ENCODE results near the gene ARHGAP6.
A peak's percentile ranks its signal among the peaks of the same experiment; 100 is the strongest.

Gene ARHGAP6

GRCh38 chrX:11647138-11647537 is 18.6 kb downstream of the ARHGAP6 start:
- Histone ChIP-seq H3K27me3 (ENCODE audit: insufficient read depth, poor library complexity, severe bottlenecking) (no peaks in the 10 kb centered on the region), H3K36me3 (ENCODE audit: low read depth) (no peaks in the 10 kb centered on the region), H3K9me3 (ENCODE audit: severe bottlenecking) (no peaks in the 10 kb centered on the region), H3K4me1 (ENCODE audit: insufficient read depth, poor library complexity, severe bottlenecking) (no peaks in the 10 kb centered on the region), H3K27ac (ENCODE audit: poor library complexity, severe bottlenecking) (no peak overlapping the region), H3K4me3 (ENCODE audit: severe bottlenecking) (no peak overlapping the region)
- no peak for TF ChIP-seq CTCF (IDR thresholded peaks at IDR 0.05; ENCODE audit: poor library complexity, severe bottlenecking)
- DNase-seq (ENCODE audit: low spot score) (no peak), ATAC-seq (ENCODE audit: low read depth) (no peak)

DNA sequence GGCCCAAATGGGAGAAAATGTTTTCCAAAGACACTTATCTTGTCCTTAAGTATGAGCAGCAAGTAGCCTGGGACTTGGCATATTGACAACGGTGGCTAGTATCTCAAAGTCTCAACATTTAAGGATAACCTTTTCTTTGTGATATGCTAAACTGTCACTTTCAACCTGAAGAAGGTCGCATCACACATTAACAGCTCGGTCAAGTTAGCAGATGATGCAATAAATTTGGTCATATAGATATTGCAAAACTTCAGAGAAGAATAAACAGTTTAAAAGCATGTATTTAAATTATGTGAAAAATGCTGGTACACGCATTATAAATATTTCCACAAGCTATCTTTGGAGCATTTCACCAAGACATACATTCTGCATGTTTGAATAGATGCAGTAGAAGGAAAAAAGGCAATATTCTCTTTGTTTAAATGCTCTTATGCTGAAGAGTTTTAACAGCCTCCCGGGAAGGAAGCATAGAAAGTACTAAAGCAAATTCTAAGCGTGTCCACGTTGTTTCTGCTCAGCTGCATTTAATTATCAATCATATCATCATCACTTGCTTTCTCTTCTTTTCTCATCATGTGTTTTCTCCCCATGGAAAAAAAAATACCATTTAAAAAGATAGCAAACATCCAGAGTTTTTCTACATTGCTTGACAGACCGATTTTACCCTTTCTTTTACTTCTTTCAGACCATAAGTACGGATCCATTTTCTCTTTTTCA is 24.2 kb downstream of the ARHGAP6 start:
- DNase-seq (ENCODE audit: low spot score): no peak
- Histone ChIP-seq H3K27ac (ENCODE audit: poor library complexity, severe bottlenecking) (no peak overlapping the region), H3K4me3 (ENCODE audit: severe bottlenecking) (no peak overlapping the region), H3K9me3 (ENCODE audit: severe bottlenecking) (no peaks in the 10 kb centered on the region), H3K36me3 (ENCODE audit: low read depth) (no peaks in the 10 kb centered on the region), H3K4me1 (ENCODE audit: insufficient read depth, poor library complexity, severe bottlenecking) (no peaks in the 10 kb centered on the region), H3K27me3 (ENCODE audit: insufficient read depth, poor library complexity, severe bottlenecking) (no peaks in the 10 kb centered on the region)
- ATAC-seq (ENCODE audit: low read depth): no peak
- TF ChIP-seq CTCF (IDR thresholded peaks at IDR 0.05; ENCODE audit: poor library complexity, severe bottlenecking): no peak

DNA sequence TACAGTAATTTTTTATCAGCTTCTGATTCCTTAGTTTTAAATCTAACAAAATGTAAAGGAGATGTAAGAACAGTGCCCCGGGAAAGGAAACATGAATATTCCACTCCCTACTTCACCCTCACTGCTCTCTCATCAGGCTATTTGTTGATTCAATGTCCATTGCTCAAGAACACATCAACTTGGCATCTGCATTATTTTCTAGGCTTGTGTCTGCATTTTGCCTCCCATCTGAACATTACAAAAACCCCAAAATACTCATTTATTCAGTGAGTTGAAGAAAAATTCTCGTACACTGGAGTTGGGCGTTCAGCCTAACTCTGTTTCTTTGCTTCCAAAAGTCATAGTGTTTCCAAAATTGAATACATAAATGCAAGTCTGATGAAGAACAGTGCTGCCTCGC is 25.6 kb downstream of the ARHGAP6 start:
- ATAC-seq (ENCODE audit: low read depth) (no peak), DNase-seq (ENCODE audit: low spot score) (no peak)
- H3K4me1 ChIP-seq (ENCODE audit: insufficient read depth, poor library complexity, severe bottlenecking): no peaks in the 10 kb centered on the region
- H3K36me3 ChIP-seq (ENCODE audit: low read depth): no peaks in the 10 kb centered on the region
- TF ChIP-seq CTCF (IDR thresholded peaks at IDR 0.05; ENCODE audit: poor library complexity, severe bottlenecking): no peak
- H3K9me3 ChIP-seq (ENCODE audit: severe bottlenecking): no peaks in the 10 kb centered on the region
- no peaks in the 10 kb centered on the region for H3K27me3 ChIP-seq (ENCODE audit: insufficient read depth, poor library complexity, severe bottlenecking)
- no peak overlapping the region for H3K27ac ChIP-seq (ENCODE audit: poor library complexity, severe bottlenecking)
- no peak overlapping the region for H3K4me3 ChIP-seq (ENCODE audit: severe bottlenecking)

- Histone ChIP-seq H3K27me3 (ENCODE audit: insufficient read depth, poor library complexity, severe bottlenecking) (no peaks in the 10 kb centered on the region), H3K4me3 (ENCODE audit: severe bottlenecking) (no peak overlapping the region), H3K4me1 (ENCODE audit: insufficient read depth, poor library complexity, severe bottlenecking) (no peaks in the 10 kb centered on the region), H3K27ac (ENCODE audit: poor library complexity, severe bottlenecking) (no peak overlapping the region), H3K9me3 (ENCODE audit: severe bottlenecking) (no peaks in the 10 kb centered on the region), H3K36me3 (ENCODE audit: low read depth) (no peaks in the 10 kb centered on the region)
- ATAC-seq (ENCODE audit: low read depth) (no peak), DNase-seq (ENCODE audit: low spot score) (no peak)
- no peak for TF ChIP-seq CTCF (IDR thresholded peaks at IDR 0.05; ENCODE audit: poor library complexity, severe bottlenecking)
These were observed 33.0 kb downstream of the ARHGAP6 start for GRCh38 chrX:11632732-11633131.

GRCh38 chrX:11629593-11630211 is 36.0 kb downstream of the ARHGAP6 start:
- no peaks in the 10 kb centered on the region for H3K27me3 ChIP-seq (ENCODE audit: insufficient read depth, poor library complexity, severe bottlenecking)
- H3K4me1 ChIP-seq (ENCODE audit: insufficient read depth, poor library complexity, severe bottlenecking): no peaks in the 10 kb centered on the region
- H3K27ac ChIP-seq (ENCODE audit: poor library complexity, severe bottlenecking): no peak overlapping the region
- no peaks in the 10 kb centered on the region for H3K9me3 ChIP-seq (ENCODE audit: severe bottlenecking)
- H3K4me3 ChIP-seq (ENCODE audit: severe bottlenecking): no peak overlapping the region
- no peak for TF ChIP-seq CTCF (IDR thresholded peaks at IDR 0.05; ENCODE audit: poor library complexity, severe bottlenecking)
- no peaks in the 10 kb centered on the region for H3K36me3 ChIP-seq (ENCODE audit: low read depth)
- peak; percentile 25; the same call in 1 of the 3 replicates for ATAC-seq (ENCODE audit: low read depth)
- no peak for DNase-seq (ENCODE audit: low spot score)
